Astrocyte of the spinal cord (primary cell): Measurements from ENCODE around the gene SUSD4.

ENCODE experiments used
- DNase-seq: peaks from one replicate; pipeline ENCODE4 v3.0.0; 2011; ENCODE audit warnings: low read depth, low spot score
- H3K4me3 ChIP-seq: 2 replicates; pipeline ENCODE4 v1.5.1; 2011; ENCODE audit warnings: low read depth, mild to moderate bottlenecking, low read length, moderate library complexity
- CTCF ChIP-seq: IDR thresholded peaks from 2 replicates; pipeline ENCODE4 v1.5.1; 2012; ENCODE audit warnings: low read depth, mild to moderate bottlenecking, low read length, inconsistent platforms
- in situ Hi-C: cut with HindIII; loops from 2 replicates; pipeline ENCODE4 v1.10.0; 2017; ENCODE audit warnings: low sequenced_read_pairs

SUSD4 gene

GRCh38 chr1:223228931-223229528, 134.9 kb downstream of the SUSD4 start:
- TF ChIP-seq CTCF, result no peak
- no peak overlapping the region for H3K4me3 ChIP-seq
- DNase-seq, result no peak
- in situ Hi-C loops, result no loop called here

- in situ Hi-C loops, result no loop called here
- H3K4me3 ChIP-seq, result no peak overlapping the region
- no peak for TF ChIP-seq CTCF
- DNase-seq, result no peak
Observed at GRCh38 chr1:223228201-223228600, 135.8 kb downstream of the SUSD4 start.

GRCh38 chr1:223227486-223228196, 136.3 kb downstream of the SUSD4 start:
- no peak for DNase-seq
- H3K4me3 ChIP-seq, result no peak overlapping the region
- in situ Hi-C loops, result no loop called here
- no peak for TF ChIP-seq CTCF

GRCh38 chr1:223227031-223227430, 136.9 kb downstream of the SUSD4 start:
- in situ Hi-C loops, result no loop called here
- no peak overlapping the region for H3K4me3 ChIP-seq
- DNase-seq, result no peak
- TF ChIP-seq CTCF, result no peak

GRCh38 chr1:223226271-223226670, 137.7 kb downstream of the SUSD4 start:
- no peak for DNase-seq
- no peak for TF ChIP-seq CTCF
- H3K4me3 ChIP-seq, result no peak overlapping the region
- in situ Hi-C loops, result no loop called here

- DNase-seq, result no peak
- TF ChIP-seq CTCF, result no peak
- in situ Hi-C loops, result no loop called here
- H3K4me3 ChIP-seq, result no peak overlapping the region
Observed at GRCh38 chr1:223225481-223225880, 138.5 kb downstream of the SUSD4 start.
